ENCODE data around the gene JAZF1. TPM values are rescaled to one million over a fixed set of nuclear protein-coding genes. Genes with fewer than 3 reads are reported as not detected.

Gene JAZF1
- polyA plus RNA-seq, 2 donors: 1.6 to 3.5 TPM

Other genes with a start within 250 kb of the JAZF1 start
- gene CREB5, start 231.7 kb upstream of the JAZF1 start, polyA plus RNA-seq: 1 to 10 TPM in 1 of 2 donors, under 1 TPM in 1; 0.67 to 1.2 TPM